WTC11 (cell line): ENCODE results near the gene ADIPOQ. TPM values are rescaled to one million over a fixed set of nuclear protein-coding genes. Genes with fewer than 3 reads are reported as not detected.

ENCODE experiments used
- ATAC-seq: fragments of 200-7000 bp; cut with Tn5 transposase; 2 replicates; pipeline ENCODE4 v1.10.0; 2021; ENCODE audit warnings: mild to moderate bottlenecking, moderate library complexity
- CTCF ChIA-PET: fragments of 300-600 bp; sonication (Branson Sonifier 250); formaldehyde crosslinking; loops from one replicate; lab custom pipeline; 2021; ENCODE audit warnings: antibody characterized with exemption; lab: Charles Lee
- POLR2A ChIA-PET: fragments of 350-600 bp; sonication (Branson Sonifier 250); formaldehyde crosslinking; loops from one replicate; lab custom pipeline; 2021; ENCODE audit warnings: antibody characterized with exemption; lab: Charles Lee
- DNase-seq: peaks from one replicate; pipeline ENCODE4 v3.0.0; 2021; ENCODE audit warnings: low spot score
- H3K27ac Mint-ChIP-seq: 2 replicates; pipeline ENCODE4 v1.8.0; 2021; ENCODE audit warnings: mixed read lengths
- H3K27me3 Mint-ChIP-seq: 2 replicates; pipeline ENCODE4 v1.8.0; 2021; ENCODE audit warnings: low read depth, mild to moderate bottlenecking, moderate library complexity, mixed read lengths
- H3K36me3 Mint-ChIP-seq: 2 replicates; pipeline ENCODE4 v1.8.0; 2021; ENCODE audit warnings: mixed read lengths
- H3K4me1 Mint-ChIP-seq: 2 replicates; pipeline ENCODE4 v1.8.0; 2022; ENCODE audit warnings: mixed read lengths
- H3K4me3 Mint-ChIP-seq: 2 replicates; pipeline ENCODE4 v1.8.0; 2021; ENCODE audit warnings: mild to moderate bottlenecking, moderate library complexity, mixed read lengths
- H3K9me3 Mint-ChIP-seq: 2 replicates; pipeline ENCODE4 v1.8.0; 2021; ENCODE audit warnings: mixed read lengths
- CDX4 ChIP-seq: fragments of 250-450 bp; sonication (Bioruptor Pico); IDR thresholded peaks from 2 replicates; pipeline ENCODE4 v1.9.0; 2021; ENCODE audit warnings: moderate library complexity, mild to moderate bottlenecking, inconsistent platforms, borderline replicate concordance
- CREB1 ChIP-seq: sonication (generic); formaldehyde crosslinking; IDR thresholded peaks from 2 replicates; pipeline ENCODE4 v1.8.0; 2023; ENCODE audit warnings: mild to moderate bottlenecking, missing genetic modification reagents
- CREM ChIP-seq: sonication (generic); formaldehyde crosslinking; IDR thresholded peaks from 2 replicates; pipeline ENCODE4 v1.8.1; 2022; ENCODE audit warnings: mild to moderate bottlenecking, missing genetic modification reagents, moderate library complexity
- ELF4 ChIP-seq: sonication (generic); formaldehyde crosslinking; IDR thresholded peaks from 2 replicates; pipeline ENCODE4 v1.8.1; 2022; ENCODE audit warnings: low read depth, mild to moderate bottlenecking, moderate library complexity, missing genetic modification reagents
- FOXJ3 ChIP-seq: sonication (generic); formaldehyde crosslinking; IDR thresholded peaks from 2 replicates; pipeline ENCODE4 v1.9.0; 2021; ENCODE audit warnings: missing genetic modification reagents, mild to moderate bottlenecking, borderline replicate concordance
- FOXP1 ChIP-seq: sonication (generic); formaldehyde crosslinking; IDR thresholded peaks from 2 replicates; pipeline ENCODE4 v1.8.0; 2022; ENCODE audit warnings: missing genetic modification reagents, mild to moderate bottlenecking, moderate library complexity, borderline replicate concordance
- GABPB1 ChIP-seq: sonication (generic); formaldehyde crosslinking; IDR thresholded peaks from 2 replicates; pipeline ENCODE4 v1.8.1; 2023; ENCODE audit warnings: mild to moderate bottlenecking, missing genetic modification reagents
- GTF2I ChIP-seq: fragments of 250-450 bp; sonication (Bioruptor Pico); conservative IDR thresholded peaks from 2 replicates; pipeline ENCODE4 v1.4.0; 2021; ENCODE audit warnings: mild to moderate bottlenecking
- JAZF1 ChIP-seq: fragments of 250-450 bp; sonication (Bioruptor Pico); IDR thresholded peaks from 2 replicates; pipeline ENCODE4 v1.9.0; 2021; ENCODE audit warnings: moderate library complexity, mild to moderate bottlenecking, inconsistent platforms
- JUN ChIP-seq: sonication (generic); formaldehyde crosslinking; IDR thresholded peaks from 2 replicates; pipeline ENCODE4 v1.8.0; 2023; ENCODE audit warnings: mild to moderate bottlenecking, missing genetic modification reagents
- KAT7 ChIP-seq: sonication (generic); formaldehyde crosslinking; IDR thresholded peaks from 2 replicates; pipeline ENCODE4 v1.8.1; 2023; ENCODE audit warnings: missing genetic modification reagents, mild to moderate bottlenecking, borderline replicate concordance
- MXD4 ChIP-seq: fragments of 250-450 bp; sonication (Bioruptor Pico); IDR thresholded peaks from 2 replicates; pipeline ENCODE4 v1.8.0; 2021; ENCODE audit warnings: mild to moderate bottlenecking, moderate library complexity, borderline replicate concordance
- NFATC4 ChIP-seq: fragments of 250-450 bp; sonication (Bioruptor Pico); IDR thresholded peaks from 2 replicates; pipeline ENCODE4 v1.9.0; 2021; ENCODE audit warnings: mild to moderate bottlenecking
- NR2C2 ChIP-seq: sonication (generic); formaldehyde crosslinking; IDR thresholded peaks from 2 replicates; pipeline ENCODE4 v1.8.0; 2022; ENCODE audit warnings: mild to moderate bottlenecking, missing genetic modification reagents
- NR3C1 ChIP-seq: sonication (generic); formaldehyde crosslinking; conservative IDR thresholded peaks from 2 replicates; pipeline ENCODE4 v1.8.1; 2023; ENCODE audit warnings: low read depth, mild to moderate bottlenecking, missing genetic modification reagents
- RELA ChIP-seq: sonication (generic); formaldehyde crosslinking; IDR thresholded peaks from 2 replicates; pipeline ENCODE4 v1.8.1; 2022; ENCODE audit warnings: missing genetic modification reagents, mild to moderate bottlenecking, borderline replicate concordance
- RORB ChIP-seq: fragments of 250-450 bp; sonication (Bioruptor Pico); IDR thresholded peaks from 2 replicates; pipeline ENCODE4 v1.9.0; 2021; ENCODE audit warnings: mild to moderate bottlenecking
- SOX15 ChIP-seq: fragments of 250-450 bp; sonication (Bioruptor Pico); IDR thresholded peaks from 2 replicates; pipeline ENCODE4 v1.9.0; 2021; ENCODE audit warnings: mild to moderate bottlenecking
- SP1 ChIP-seq: sonication (generic); formaldehyde crosslinking; conservative IDR thresholded peaks from 2 replicates; pipeline ENCODE4 v1.8.1; 2022; ENCODE audit warnings: missing genetic modification reagents
- TEAD4 ChIP-seq: sonication (generic); formaldehyde crosslinking; IDR thresholded peaks from 2 replicates; pipeline ENCODE4 v1.8.0; 2022; ENCODE audit warnings: mild to moderate bottlenecking, missing genetic modification reagents
- ZBTB43 ChIP-seq: sonication (generic); formaldehyde crosslinking; IDR thresholded peaks from 2 replicates; pipeline ENCODE4 v1.8.1; 2023; ENCODE audit warnings: mild to moderate bottlenecking, missing genetic modification reagents
- ZNF232 ChIP-seq: sonication (generic); formaldehyde crosslinking; IDR thresholded peaks from 2 replicates; pipeline ENCODE4 v1.8.0; 2022; ENCODE audit warnings: mild to moderate bottlenecking, missing genetic modification reagents
- ZNF317 ChIP-seq: sonication (generic); formaldehyde crosslinking; IDR thresholded peaks from 2 replicates; pipeline ENCODE4 v1.8.1; 2023; ENCODE audit warnings: low read depth, mild to moderate bottlenecking, moderate library complexity, missing genetic modification reagents, borderline replicate concordance
- ZNF396 ChIP-seq: fragments of 250-450 bp; sonication (Bioruptor Pico); IDR thresholded peaks from 2 replicates; pipeline ENCODE4 v1.8.0; 2021; ENCODE audit warnings: mild to moderate bottlenecking, moderate library complexity, borderline replicate concordance
- ZNF512 ChIP-seq: sonication (generic); formaldehyde crosslinking; IDR thresholded peaks from 2 replicates; pipeline ENCODE4 v1.8.1; 2022; ENCODE audit warnings: missing genetic modification reagents, borderline replicate concordance
- total RNA-seq: library from RNA; stranded (reverse); gene quantifications from 3 replicates; pipeline ENCODE4 v1.2.3, GENCODE V29; 2021
- TF ChIP-seq, protein P1 (sequence below): sonication (generic); formaldehyde crosslinking; IDR thresholded peaks from 2 replicates; pipeline ENCODE4 v1.8.1; 2022; ENCODE audit warnings: mild to moderate bottlenecking, missing genetic modification reagents, moderate library complexity, borderline replicate concordance
- TF ChIP-seq, protein P2 (sequence below): sonication (generic); formaldehyde crosslinking; IDR thresholded peaks from 2 replicates; pipeline ENCODE4 v1.8.1; 2022; ENCODE audit warnings: mild to moderate bottlenecking, moderate library complexity, missing genetic modification reagents
- TF ChIP-seq, protein P3 (sequence below): sonication (generic); formaldehyde crosslinking; conservative IDR thresholded peaks from 2 replicates; pipeline ENCODE4 v1.8.1; 2023; ENCODE audit warnings: mild to moderate bottlenecking, low read depth, missing genetic modification reagents, moderate library complexity

The ADIPOQ gene
- total RNA-seq, 1 experiment from 2014 or later, result not detected

DNA sequence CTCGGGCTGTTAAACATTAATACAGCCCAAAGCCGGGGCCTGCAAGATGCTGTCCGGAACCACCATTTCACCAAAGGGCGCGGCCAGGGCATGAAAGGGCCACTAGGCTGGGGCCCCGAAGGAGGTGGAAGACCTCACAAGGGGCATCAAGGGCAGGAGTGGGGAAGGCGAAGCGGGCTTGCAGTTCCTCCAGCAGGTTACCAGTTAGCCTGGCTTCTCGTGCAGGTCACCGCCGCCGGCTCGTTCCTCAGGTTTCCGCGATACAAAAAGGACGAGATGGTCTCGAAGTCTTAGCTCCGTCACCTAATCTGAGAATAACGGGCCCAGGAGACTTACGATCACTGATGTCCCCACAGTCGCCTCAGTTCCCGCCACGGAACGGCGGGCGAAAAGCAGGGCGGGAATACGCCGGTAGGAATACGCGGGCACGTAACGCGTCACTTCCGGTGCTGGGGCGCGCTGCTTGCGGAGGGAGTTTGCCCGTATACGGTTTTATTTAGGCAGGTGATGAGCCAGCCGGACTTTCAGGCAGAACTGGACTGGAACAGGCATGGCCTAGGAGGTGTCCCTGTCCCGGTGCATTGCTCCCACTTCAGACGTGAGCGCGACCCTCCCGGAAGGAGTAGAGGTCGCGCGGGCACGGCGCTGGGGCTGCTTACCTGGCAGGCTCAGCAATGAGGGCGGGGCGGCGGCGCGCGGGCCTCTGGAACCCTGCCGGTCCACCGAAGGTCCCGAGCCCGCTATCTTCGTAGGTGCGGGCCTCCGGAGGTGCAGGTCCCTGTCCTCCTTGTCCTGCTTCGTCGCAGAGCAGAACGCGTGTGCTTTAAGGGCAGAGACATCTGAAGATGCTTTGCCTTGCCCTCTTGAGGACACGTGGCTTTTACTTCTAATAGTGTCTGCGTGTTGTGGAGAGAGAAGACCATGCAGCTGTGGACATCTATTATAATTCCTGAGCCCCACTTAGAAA, 36.1 kb upstream of the ADIPOQ start, which contains the start of gene RFC4 (continued):
- TF ChIP-seq FOXP1 (CRISPR knock-in tag) (peak; percentile 81), TEAD4 (CRISPR knock-in tag) (no peak), JAZF1 (CRISPR knock-in tag) (no peak), ZNF317 (CRISPR knock-in tag) (no peak), ELF4 (CRISPR knock-in tag) (no peak), ZNF512 (CRISPR knock-in tag) (no peak), GTF2I (CRISPR knock-in tag) (no peak), NFATC4 (CRISPR knock-in tag) (no peak), SOX15 (CRISPR knock-in tag) (no peak), CREB1 (CRISPR knock-in tag) (peak; percentile 81; the same call in 1 of the 2 replicates), CDX4 (CRISPR knock-in tag) (no peak), GABPB1 (CRISPR knock-in tag) (peak; percentile 81), CREM (CRISPR knock-in tag) (peak; percentile 95), ZNF232 (CRISPR knock-in tag) (peak; percentile 53; the same call in 1 of the 2 replicates), ZBTB43 (CRISPR knock-in tag) (0 out of 2 replicates have a peak, but pooled peaks have one; percentile 12), JUN (CRISPR knock-in tag) (no peak), RORB (CRISPR knock-in tag) (no peak), NR2C2 (CRISPR knock-in tag) (no peak)
- TF ChIP-seq, protein P1, sequence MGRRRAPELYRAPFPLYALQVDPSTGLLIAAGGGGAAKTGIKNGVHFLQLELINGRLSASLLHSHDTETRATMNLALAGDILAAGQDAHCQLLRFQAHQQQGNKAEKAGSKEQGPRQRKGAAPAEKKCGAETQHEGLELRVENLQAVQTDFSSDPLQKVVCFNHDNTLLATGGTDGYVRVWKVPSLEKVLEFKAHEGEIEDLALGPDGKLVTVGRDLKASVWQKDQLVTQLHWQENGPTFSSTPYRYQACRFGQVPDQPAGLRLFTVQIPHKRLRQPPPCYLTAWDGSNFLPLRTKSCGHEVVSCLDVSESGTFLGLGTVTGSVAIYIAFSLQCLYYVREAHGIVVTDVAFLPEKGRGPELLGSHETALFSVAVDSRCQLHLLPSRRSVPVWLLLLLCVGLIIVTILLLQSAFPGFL (CRISPR knock-in tag), result peak; percentile 81; the same call in 1 of the 2 replicates
- TF ChIP-seq, protein P2, sequence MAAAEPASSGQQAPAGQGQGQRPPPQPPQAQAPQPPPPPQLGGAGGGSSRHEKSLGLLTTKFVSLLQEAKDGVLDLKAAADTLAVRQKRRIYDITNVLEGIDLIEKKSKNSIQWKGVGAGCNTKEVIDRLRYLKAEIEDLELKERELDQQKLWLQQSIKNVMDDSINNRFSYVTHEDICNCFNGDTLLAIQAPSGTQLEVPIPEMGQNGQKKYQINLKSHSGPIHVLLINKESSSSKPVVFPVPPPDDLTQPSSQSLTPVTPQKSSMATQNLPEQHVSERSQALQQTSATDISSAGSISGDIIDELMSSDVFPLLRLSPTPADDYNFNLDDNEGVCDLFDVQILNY (CRISPR knock-in tag), result peak; percentile 100
- TF ChIP-seq, all 79 proteins: peak for 29

DNA sequence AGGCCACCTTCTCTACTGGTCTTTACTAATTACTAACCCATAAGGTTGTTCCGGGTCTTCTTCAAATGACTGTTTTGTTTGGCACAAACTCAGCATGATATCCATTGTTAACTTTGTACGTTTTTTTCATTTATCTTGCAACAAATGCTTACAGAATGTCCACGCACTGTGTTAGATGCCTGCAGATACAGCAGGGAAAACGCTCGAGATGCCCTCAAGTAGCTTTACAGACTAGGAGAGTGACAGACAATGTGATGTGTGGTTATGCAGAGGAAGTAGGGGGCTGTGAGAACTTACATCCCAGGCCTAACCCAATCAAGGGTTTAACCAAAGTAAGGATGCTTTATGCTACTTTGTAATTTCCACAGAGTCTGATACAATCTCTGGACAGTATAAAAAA, 35.3 kb upstream of the ADIPOQ start:
- Mint-ChIP-seq H3K27me3 (no peaks in the 10 kb centered on the region), H3K27ac (peak overlapping the region; percentile 54; the same call in 1 of the 2 replicates), H3K9me3 (no peaks in the 10 kb centered on the region), H3K4me3 (peak overlapping the region; percentile 86), H3K4me1 (peaks cover 16% of the 10 kb centered on the region), H3K36me3 (peaks cover 19% of the 10 kb centered on the region)
- DNase-seq, result no peak
- ChIA-PET POLR2A (interaction anchor here (0.6 to 2.5 kb wide), 4 partner anchors 9 to 332 kb away, joined by 3 to 8 read pairs (median 3); partner anchors contain the start of genes EIF4A2 and RPL39L), CTCF (interaction anchor here (2.3 kb wide), 1 partner anchor 14 kb away, joined by 10 read pairs; no protein-coding TSS in a partner anchor)
- no peak for ATAC-seq
- TF ChIP-seq ZNF396 (CRISPR knock-in tag) (no peak), NR3C1 (CRISPR knock-in tag) (no peak), KAT7 (CRISPR knock-in tag) (no peak), FOXJ3 (no peak), RELA (CRISPR knock-in tag) (no peak), MXD4 (CRISPR knock-in tag) (no peak), SP1 (CRISPR knock-in tag) (no peak), NFATC4 (CRISPR knock-in tag) (no peak)
- TF ChIP-seq, protein P3, sequence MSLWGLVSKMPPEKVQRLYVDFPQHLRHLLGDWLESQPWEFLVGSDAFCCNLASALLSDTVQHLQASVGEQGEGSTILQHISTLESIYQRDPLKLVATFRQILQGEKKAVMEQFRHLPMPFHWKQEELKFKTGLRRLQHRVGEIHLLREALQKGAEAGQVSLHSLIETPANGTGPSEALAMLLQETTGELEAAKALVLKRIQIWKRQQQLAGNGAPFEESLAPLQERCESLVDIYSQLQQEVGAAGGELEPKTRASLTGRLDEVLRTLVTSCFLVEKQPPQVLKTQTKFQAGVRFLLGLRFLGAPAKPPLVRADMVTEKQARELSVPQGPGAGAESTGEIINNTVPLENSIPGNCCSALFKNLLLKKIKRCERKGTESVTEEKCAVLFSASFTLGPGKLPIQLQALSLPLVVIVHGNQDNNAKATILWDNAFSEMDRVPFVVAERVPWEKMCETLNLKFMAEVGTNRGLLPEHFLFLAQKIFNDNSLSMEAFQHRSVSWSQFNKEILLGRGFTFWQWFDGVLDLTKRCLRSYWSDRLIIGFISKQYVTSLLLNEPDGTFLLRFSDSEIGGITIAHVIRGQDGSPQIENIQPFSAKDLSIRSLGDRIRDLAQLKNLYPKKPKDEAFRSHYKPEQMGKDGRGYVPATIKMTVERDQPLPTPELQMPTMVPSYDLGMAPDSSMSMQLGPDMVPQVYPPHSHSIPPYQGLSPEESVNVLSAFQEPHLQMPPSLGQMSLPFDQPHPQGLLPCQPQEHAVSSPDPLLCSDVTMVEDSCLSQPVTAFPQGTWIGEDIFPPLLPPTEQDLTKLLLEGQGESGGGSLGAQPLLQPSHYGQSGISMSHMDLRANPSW (CRISPR knock-in tag), result no peak
